Activated CD4-positive, alpha-beta T cell treated with anti-CD3 and anti-CD28 coated beads for 36 hours (primary cell): ENCODE measurements around the gene ARSA. TPM values are rescaled to one million over a fixed set of nuclear protein-coding genes. Genes with fewer than 3 reads are reported as not detected.
"Not testable (repeated sequence)": the region's sequence is repeated elsewhere in the genome, so short reads cannot be mapped to it uniquely, and the experiment has no call there.

Experiments
- ATAC-seq: fragments of 200-7000 bp; cut with Tn5 transposase; one replicate; pipeline ENCODE4 v1.10.0; 2021; ENCODE audit warnings: mild to moderate bottlenecking, moderate library complexity
- CTCF ChIA-PET: fragments of 350-600 bp; sonication (Branson Sonifier 250); formaldehyde crosslinking; loops from one replicate; lab custom pipeline; 2021; ENCODE audit warnings: antibody characterized with exemption; lab: Charles Lee
- POLR2A ChIA-PET: fragments of 350-600 bp; sonication (Branson Sonifier 250); formaldehyde crosslinking; loops from one replicate; lab custom pipeline; 2021; ENCODE audit warnings: antibody characterized with exemption, inconsistent platforms; lab: Charles Lee
- DNase-seq: peaks from one replicate; pipeline ENCODE4 v3.0.0-alpha.2; 2020
- H3K27ac Mint-ChIP-seq: one replicate; pipeline ENCODE4 v1.8.0; 2021; ENCODE audit warnings: mixed read lengths
- H3K27me3 Mint-ChIP-seq: one replicate; pipeline ENCODE4 v1.8.0; 2021; ENCODE audit warnings: mixed read lengths
- H3K36me3 Mint-ChIP-seq: one replicate; pipeline ENCODE4 v1.8.0; 2021; ENCODE audit warnings: low read depth, mixed read lengths
- H3K4me1 Mint-ChIP-seq: one replicate; pipeline ENCODE4 v1.8.0; 2021; ENCODE audit warnings: mixed read lengths
- H3K4me3 Mint-ChIP-seq: one replicate; pipeline ENCODE4 v1.8.0; 2021; ENCODE audit warnings: mild to moderate bottlenecking, moderate library complexity, mixed read lengths
- H3K9me3 Mint-ChIP-seq: one replicate; pipeline ENCODE4 v1.8.0; 2021; ENCODE audit warnings: low read depth, mixed read lengths
- intact Hi-C, 2 experiments: fragments of 100-400 bp; cut with DNase I in 1 of 2; cut with micrococcal nuclease in 1 of 2; formaldehyde crosslinking; loops; one replicate each; pipeline versions ENCODE4 v1.14.2 to v1.15.1; 2022 to 2024; cut with DNase I, micrococcal nuclease
- total RNA-seq, 2 experiments: library from RNA; stranded (reverse); gene quantifications; one replicate each; pipeline ENCODE4 v1.2.3, GENCODE V29; 2021

Gene ARSA
- total RNA-seq, 2 experiments from 2014 or later = 14.9 to 15.4 TPM

GRCh38 chr22:50608996-50609395, 19.0 kb downstream of the ARSA start:
- no peaks in the 10 kb centered on the region for H3K36me3 Mint-ChIP-seq
- H3K27ac Mint-ChIP-seq = no peak overlapping the region
- intact Hi-C loops = no loop called here
- POLR2A ChIA-PET = no interaction called here
- peaks cover 4% of the 10 kb centered on the region for H3K4me1 Mint-ChIP-seq
- CTCF ChIA-PET = interaction anchor here (1.4 kb wide), 1 partner anchor 12 kb away, joined by 3 read pairs; no protein-coding TSS in a partner anchor
- H3K9me3 Mint-ChIP-seq = no peaks in the 10 kb centered on the region
- H3K4me3 Mint-ChIP-seq = no peak overlapping the region
- no peak for DNase-seq
- no peak for ATAC-seq
- H3K27me3 Mint-ChIP-seq = peaks cover 21% of the 10 kb centered on the region

GRCh38 chr22:50608058-50608840, 19.7 kb downstream of the ARSA start:
- H3K9me3 Mint-ChIP-seq, H3K4me1 Mint-ChIP-seq, ATAC-seq, H3K4me3 Mint-ChIP-seq, POLR2A ChIA-PET, intact Hi-C loops, H3K36me3 Mint-ChIP-seq, DNase-seq, H3K27ac Mint-ChIP-seq: not testable (repeated sequence)
- CTCF ChIA-PET = interaction anchor here (1.4 kb wide), 1 partner anchor 13 kb away, joined by 3 read pairs; no protein-coding TSS in a partner anchor
- peaks cover 22% of the 10 kb centered on the region for H3K27me3 Mint-ChIP-seq

GRCh38 chr22:50607659-50608020, 20.3 kb downstream of the ARSA start:
- peaks cover 2% of the 10 kb centered on the region for H3K4me1 Mint-ChIP-seq
- no peak for ATAC-seq
- POLR2A ChIA-PET = no interaction called here
- no peak overlapping the region for H3K27ac Mint-ChIP-seq
- intact Hi-C loops = no loop called here
- no peak overlapping the region for H3K4me3 Mint-ChIP-seq
- DNase-seq = no peak
- no peaks in the 10 kb centered on the region for H3K36me3 Mint-ChIP-seq
- no peaks in the 10 kb centered on the region for H3K9me3 Mint-ChIP-seq
- peaks cover 27% of the 10 kb centered on the region for H3K27me3 Mint-ChIP-seq
- CTCF ChIA-PET = no interaction called here

GRCh38 chr22:50606946-50607658, 20.9 kb downstream of the ARSA start:
- peaks cover 31% of the 10 kb centered on the region for H3K27me3 Mint-ChIP-seq
- H3K36me3 Mint-ChIP-seq = no peaks in the 10 kb centered on the region
- no peak overlapping the region for H3K27ac Mint-ChIP-seq
- ChIA-PET POLR2A (no interaction called here), CTCF (no interaction called here)
- H3K4me3 Mint-ChIP-seq = no peak overlapping the region
- H3K4me1 Mint-ChIP-seq = no peaks in the 10 kb centered on the region
- intact Hi-C loops = no loop called here
- H3K9me3 Mint-ChIP-seq = no peaks in the 10 kb centered on the region
- DNase-seq (no peak), ATAC-seq (no peak)

GRCh38 chr22:50606165-50606945, 21.6 kb downstream of the ARSA start:
- intact Hi-C loops = no loop called here
- no peaks in the 10 kb centered on the region for H3K36me3 Mint-ChIP-seq
- peaks cover 38% of the 10 kb centered on the region for H3K27me3 Mint-ChIP-seq
- H3K9me3 Mint-ChIP-seq = no peaks in the 10 kb centered on the region
- ATAC-seq (peak; percentile 48), DNase-seq (no peak)
- H3K27ac Mint-ChIP-seq = no peak overlapping the region
- H3K4me3 Mint-ChIP-seq = no peak overlapping the region
- ChIA-PET POLR2A (no interaction called here), CTCF (no interaction called here)
- H3K4me1 Mint-ChIP-seq = peaks cover 3% of the 10 kb centered on the region

GRCh38 chr22:50605613-50606074, 22.3 kb downstream of the ARSA start:
- intact Hi-C loops = no loop called here
- DNase-seq = no peak
- H3K9me3 Mint-ChIP-seq = no peaks in the 10 kb centered on the region
- no peak for ATAC-seq
- H3K4me3 Mint-ChIP-seq = no peak overlapping the region
- peaks cover 3% of the 10 kb centered on the region for H3K4me1 Mint-ChIP-seq
- H3K27ac Mint-ChIP-seq = no peak overlapping the region
- no peaks in the 10 kb centered on the region for H3K36me3 Mint-ChIP-seq
- POLR2A ChIA-PET = no interaction called here
- H3K27me3 Mint-ChIP-seq = peaks cover 36% of the 10 kb centered on the region
- CTCF ChIA-PET = no interaction called here

GRCh38 chr22:50605002-50605612, 22.8 kb downstream of the ARSA start:
- Mint-ChIP-seq H3K36me3 (no peaks in the 10 kb centered on the region), H3K27me3 (peaks cover 36% of the 10 kb centered on the region), H3K9me3 (no peaks in the 10 kb centered on the region), H3K27ac (no peak overlapping the region), H3K4me1 (peaks cover 3% of the 10 kb centered on the region), H3K4me3 (no peak overlapping the region)
- ATAC-seq = no peak
- POLR2A ChIA-PET = no interaction called here
- CTCF ChIA-PET = no interaction called here
- intact Hi-C loops = no loop called here
- no peak for DNase-seq

- POLR2A ChIA-PET = no interaction called here
- Mint-ChIP-seq H3K27me3 (peaks cover 42% of the 10 kb centered on the region), H3K27ac (no peak overlapping the region), H3K9me3 (no peaks in the 10 kb centered on the region), H3K4me3 (no peak overlapping the region), H3K36me3 (no peaks in the 10 kb centered on the region), H3K4me1 (peaks cover 7% of the 10 kb centered on the region)
- intact Hi-C loops = no loop called here
- CTCF ChIA-PET = no interaction called here
- ATAC-seq (no peak), DNase-seq (no peak)
Measured at GRCh38 chr22:50604256-50605001, 23.5 kb downstream of the ARSA start.

GRCh38 chr22:50603511-50604255, 24.3 kb downstream of the ARSA start:
- ATAC-seq = no peak
- POLR2A ChIA-PET = no interaction called here
- no peak overlapping the region for H3K4me3 Mint-ChIP-seq
- no peaks in the 10 kb centered on the region for H3K9me3 Mint-ChIP-seq
- CTCF ChIA-PET = no interaction called here
- intact Hi-C loops = no loop called here
- peaks cover 42% of the 10 kb centered on the region for H3K27me3 Mint-ChIP-seq
- no peak for DNase-seq
- H3K27ac Mint-ChIP-seq = no peak overlapping the region
- peaks cover 7% of the 10 kb centered on the region for H3K4me1 Mint-ChIP-seq
- H3K36me3 Mint-ChIP-seq = no peaks in the 10 kb centered on the region

- ATAC-seq = no peak
- H3K27me3 Mint-ChIP-seq = peaks cover 36% of the 10 kb centered on the region
- H3K9me3 Mint-ChIP-seq = no peaks in the 10 kb centered on the region
- ChIA-PET POLR2A (interaction anchor here (0.5 to 0.6 kb wide), 2 partner anchors 100 to 279 kb away, joined by 3 to 5 read pairs; no protein-coding TSS in a partner anchor), CTCF (interaction anchor here (0.8 to 1.2 kb wide), 4 partner anchors 19 to 54 kb away, joined by 3 to 5 read pairs (median 4); partner anchors contain the start of genes CHKB and SYCE3)
- H3K4me3 Mint-ChIP-seq = peak overlapping the region; percentile 49
- no peaks in the 10 kb centered on the region for H3K36me3 Mint-ChIP-seq
- intact Hi-C loops = no loop called here
- peaks cover 7% of the 10 kb centered on the region for H3K4me1 Mint-ChIP-seq
- DNase-seq = no peak
- H3K27ac Mint-ChIP-seq = no peak overlapping the region
Measured at GRCh38 chr22:50602338-50602700, 25.6 kb downstream of the ARSA start.
